Measurements from ENCODE around the gene SLC41A1. TPM values are rescaled to one million over a fixed set of nuclear protein-coding genes. Genes with fewer than 3 reads are reported as not detected.

Gene SLC41A1
- total and polyA plus RNA-seq, 9 of the 15 experiments (the other 6 are each of a cell fraction or from before 2014, with no cell fraction given) = 4.1 to 29.3 (median 11.4) TPM

- TF ChIP-seq VEZF1 (CRISPR knock-in tag; IDR thresholded peaks at IDR 0.05) (no peak), ELF4 (CRISPR knock-in tag; IDR thresholded peaks at IDR 0.05) (0 out of 2 replicates have a peak, but pooled peaks have one; percentile 29), EGR1 (conservative IDR thresholded peaks at IDR 0.05) (peak; percentile 92), KLF6 (CRISPR knock-in tag; IDR thresholded peaks at IDR 0.05; ENCODE audit: borderline replicate concordance) (peak; percentile 79; the same call in 1 of the 2 replicates), CSDE1 (IDR thresholded peaks at IDR 0.05) (peak in 1 of 2 experiments; percentile 66; a peak in 1 of 4 replicates), ZSCAN29 (IDR thresholded peaks at IDR 0.05) (peak; percentile 40; the same call in 1 of the 2 replicates), GABPA (tag; conservative IDR thresholded peaks at IDR 0.05; ENCODE audit: low read depth) (peak; percentile 35; the same call in 1 of the 2 replicates), CREB5 (CRISPR knock-in tag; IDR thresholded peaks at IDR 0.05) (0 out of 2 replicates have a peak, but pooled peaks have one; percentile 16), CHD4 (IDR thresholded peaks at IDR 0.05; ENCODE audit: insufficient read depth, insufficient replicate concordance, low read depth, low read length, poor library complexity, severe bottlenecking) (peak; percentile 100), GTF2B (IDR thresholded peaks at IDR 0.05; ENCODE audit: extremely low read depth, insufficient read length) (no peak), KAT8 (IDR thresholded peaks at IDR 0.05; ENCODE audit: low read depth) (no peak), STAT5A (IDR thresholded peaks at IDR 0.05; ENCODE audit: borderline replicate concordance, low read length) (peak; percentile 32), RFX5 (IDR thresholded peaks at IDR 0.05; ENCODE audit: low read depth, low read length) (no peak), ZBTB2 (IDR thresholded peaks at IDR 0.05) (no peak), ELF2 (CRISPR knock-in tag; IDR thresholded peaks at IDR 0.05) (no peak), SMAD2 (IDR thresholded peaks at IDR 0.05; ENCODE audit: low read depth, low read length) (no peak), ZBTB33 (CRISPR knock-in tag; IDR thresholded peaks at IDR 0.05) (peak; percentile 32; the same call in 1 of the 2 replicates)
Measured at GRCh38 chr1:205750138-205751035, 62.6 kb downstream of the SLC41A1 start, which contains the start of gene NUCKS1 (continued).

All from K562 (cell line).